Keratinocyte (primary cell): ENCODE data around the gene TCP11L1. TPM values are rescaled to one million over a fixed set of nuclear protein-coding genes. Genes with fewer than 3 reads are reported as not detected.

Experiments used
- DNase-seq: peaks from one replicate; pipeline ENCODE4 v3.0.0-alpha.2; 2011; ENCODE audit warnings: low read depth, missing footprints, low spot score
- FAIRE-seq: peaks from 2 replicates; lab custom pipeline; 2011; peaks lifted over from hg19 to GRCh38; lab: Jason Lieb, UNC
- H2AFZ ChIP-seq: 2 replicates; pipeline ENCODE4 v1.6.0; 2012; ENCODE audit warnings: low read length, control low read depth, inconsistent platforms; ENCODE audit not compliant: control insufficient read depth
- H3K27ac ChIP-seq: 2 replicates; pipeline ENCODE4 v1.5.1; 2011; ENCODE audit warnings: low read length; ENCODE audit not compliant: control insufficient read depth, insufficient read depth
- H3K27me3 ChIP-seq: 3 replicates; pipeline ENCODE4 v1.6.0; 2011; ENCODE audit warnings: low read length; ENCODE audit not compliant: control insufficient read depth, insufficient read depth; ENCODE audit errors: extremely low read depth
- H3K36me3 ChIP-seq, 2 experiments: 2 replicates in 1 of 2; 3 replicates in 1 of 2; pipeline ENCODE4 v1.5.1; 2011; ENCODE audit warnings: low read length in 2 of 2, mild to moderate bottlenecking in 1 of 2; ENCODE audit not compliant: control insufficient read depth in 2 of 2, insufficient read depth in 2 of 2; ENCODE audit errors: extremely low read depth in 1 of 2
- H3K4me1 ChIP-seq: 3 replicates; pipeline ENCODE4 v1.5.1; 2011; ENCODE audit warnings: low read length; ENCODE audit not compliant: control insufficient read depth, insufficient read depth; ENCODE audit errors: extremely low read depth
- H3K4me2 ChIP-seq: 3 replicates; pipeline ENCODE4 v1.6.0; 2011; ENCODE audit warnings: low read depth, low read length; ENCODE audit not compliant: control insufficient read depth, insufficient read depth; ENCODE audit errors: extremely low read depth
- H3K4me3 ChIP-seq, 3 experiments: fragments of 200-600 bp in 1 of 3; sonication (generic) in 1 of 3; 2 replicates in 2 of 3; 3 replicates in 1 of 3; pipeline ENCODE4 v1.5.1; 2011 to 2016; ENCODE audit warnings: low read length in 3 of 3, mild to moderate bottlenecking in 3 of 3, control low read depth in 2 of 3, inconsistent platforms in 1 of 3, low read depth in 1 of 3, mixed read lengths in 1 of 3, mixed run types in 1 of 3, moderate library complexity in 1 of 3; ENCODE audit not compliant: control insufficient read depth in 2 of 3, insufficient read depth in 2 of 3; ENCODE audit errors: extremely low read depth in 1 of 3
- H3K79me2 ChIP-seq: 2 replicates; pipeline ENCODE4 v1.6.0; 2012; ENCODE audit warnings: low read length; ENCODE audit not compliant: control insufficient read depth, insufficient read depth
- H3K9ac ChIP-seq: 3 replicates; pipeline ENCODE4 v1.6.0; 2011; ENCODE audit warnings: low read length; ENCODE audit not compliant: control insufficient read depth, insufficient read depth; ENCODE audit errors: extremely low read depth
- H3K9me1 ChIP-seq: 3 replicates; pipeline ENCODE4 v1.6.0; 2011; ENCODE audit warnings: low read length; ENCODE audit not compliant: control insufficient read depth, insufficient read depth; ENCODE audit errors: extremely low read depth
- H3K9me3 ChIP-seq: 2 replicates; pipeline ENCODE4 v1.5.1; 2012; ENCODE audit warnings: low read depth, low read length; ENCODE audit not compliant: control insufficient read depth
- H4K20me1 ChIP-seq: 3 replicates; pipeline ENCODE4 v1.6.0; 2011; ENCODE audit warnings: low read length; ENCODE audit not compliant: control insufficient read depth, insufficient read depth; ENCODE audit errors: extremely low read depth
- EZH2 ChIP-seq: IDR thresholded peaks from one replicate; pipeline ENCODE4 v1.6.1; 2012; ENCODE audit warnings: inconsistent platforms, mild to moderate bottlenecking, low read length, moderate library complexity
- dilution Hi-C: fragments of 300-500 bp; cut with MboI; formaldehyde crosslinking; loops from one replicate; pipeline ENCODE4 v1.7.0; 2020; ENCODE audit warnings: low sequenced_read_pairs; ENCODE audit not compliant: extremely low pct_ligation_motif_present
- polyA plus RNA-seq, 5 experiments: library from polyadenylated mRNA; depleted of rRNA in 3 of 5; stranded (reverse) in 3 of 5; stranded (forward) in 1 of 5; unstranded in 1 of 5; fragments of >200 nt; gene quantifications; 1 replicate in 1 of 5; 2 replicates in 3 of 5; 3 replicates in 1 of 5; pipeline versions ENCODE4 v1.2.1 to v1.2.3, GENCODE V29; 2011 to 2012; ENCODE audit warnings: missing spikeins in 2 of 5, low read depth in 1 of 5, low replicate concordance in 1 of 5
- TF ChIP-seq, protein P1 (sequence below), 3 experiments: IDR thresholded peaks in 1 of 3; conservative IDR thresholded peaks in 1 of 3; optimal IDR thresholded peaks in 1 of 3; 2 replicates in 2 of 3; 3 replicates in 1 of 3; pipeline versions ENCODE3 to v1.5.1; 2011; ENCODE audit warnings: low read length in 3 of 3, mild to moderate bottlenecking in 3 of 3, moderate library complexity in 2 of 3, control low read depth in 1 of 3, inconsistent platforms in 1 of 3; ENCODE audit not compliant: insufficient read depth in 2 of 3; ENCODE audit errors: extremely low read depth in 1 of 3

The TCP11L1 gene
- polyA plus RNA-seq, 1 donor (not counting 4 experiments of a cell fraction or from before 2014, with no cell fraction given), result 22.8 TPM

DNA sequence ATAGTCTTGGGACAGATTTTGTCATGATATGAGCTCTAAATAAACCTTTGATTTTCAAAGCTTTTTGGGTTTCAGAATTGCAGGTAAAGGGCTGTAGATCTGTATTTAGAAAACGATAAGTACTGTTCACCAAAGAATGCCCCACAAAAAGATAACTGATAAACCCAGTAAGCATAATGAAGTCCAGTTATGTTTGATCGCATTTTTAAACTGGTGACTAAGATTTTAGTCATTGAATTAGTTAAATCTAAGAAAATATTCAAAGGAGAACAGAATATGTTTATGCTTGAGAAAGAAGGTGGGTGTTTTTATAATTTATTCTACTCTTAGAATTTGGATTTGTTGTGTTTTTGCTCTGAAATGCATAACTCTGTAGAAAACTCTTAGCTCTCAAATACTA is 12.1 kb upstream of the TCP11L1 start:
- H3K9me3 ChIP-seq, result no peaks in the 10 kb centered on the region
- dilution Hi-C loops, result no loop called here
- H4K20me1 ChIP-seq, result no peaks in the 10 kb centered on the region
- H3K4me2 ChIP-seq, result no peak overlapping the region
- H3K36me3 ChIP-seq, result peaks cover 5 to 9% of the 10 kb centered on the region in 2 experiments
- no peak overlapping the region for H2AFZ ChIP-seq
- H3K4me3 ChIP-seq, result no peak overlapping the region
- no peak for TF ChIP-seq EZH2
- TF ChIP-seq, protein P1, sequence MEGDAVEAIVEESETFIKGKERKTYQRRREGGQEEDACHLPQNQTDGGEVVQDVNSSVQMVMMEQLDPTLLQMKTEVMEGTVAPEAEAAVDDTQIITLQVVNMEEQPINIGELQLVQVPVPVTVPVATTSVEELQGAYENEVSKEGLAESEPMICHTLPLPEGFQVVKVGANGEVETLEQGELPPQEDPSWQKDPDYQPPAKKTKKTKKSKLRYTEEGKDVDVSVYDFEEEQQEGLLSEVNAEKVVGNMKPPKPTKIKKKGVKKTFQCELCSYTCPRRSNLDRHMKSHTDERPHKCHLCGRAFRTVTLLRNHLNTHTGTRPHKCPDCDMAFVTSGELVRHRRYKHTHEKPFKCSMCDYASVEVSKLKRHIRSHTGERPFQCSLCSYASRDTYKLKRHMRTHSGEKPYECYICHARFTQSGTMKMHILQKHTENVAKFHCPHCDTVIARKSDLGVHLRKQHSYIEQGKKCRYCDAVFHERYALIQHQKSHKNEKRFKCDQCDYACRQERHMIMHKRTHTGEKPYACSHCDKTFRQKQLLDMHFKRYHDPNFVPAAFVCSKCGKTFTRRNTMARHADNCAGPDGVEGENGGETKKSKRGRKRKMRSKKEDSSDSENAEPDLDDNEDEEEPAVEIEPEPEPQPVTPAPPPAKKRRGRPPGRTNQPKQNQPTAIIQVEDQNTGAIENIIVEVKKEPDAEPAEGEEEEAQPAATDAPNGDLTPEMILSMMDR (optimal IDR thresholded peaks at IDR 0.05 in 1 of 3, IDR thresholded peaks at IDR 0.05 in 1 of 3, conservative IDR thresholded peaks at IDR 0.05 in 1 of 3; ENCODE audit: extremely low read depth in 1 of 3, insufficient read depth in 2 of 3, low read length in 3 of 3), result no peak
- H3K27me3 ChIP-seq, result no peaks in the 10 kb centered on the region
- peaks cover 6% of the 10 kb centered on the region for H3K4me1 ChIP-seq
- peaks cover 18% of the 10 kb centered on the region for H3K79me2 ChIP-seq
- peaks cover 2% of the 10 kb centered on the region for H3K9me1 ChIP-seq
- H3K9ac ChIP-seq, result no peak overlapping the region
- FAIRE-seq, result no peak
- H3K27ac ChIP-seq, result no peak overlapping the region
- no peak for DNase-seq

DNA sequence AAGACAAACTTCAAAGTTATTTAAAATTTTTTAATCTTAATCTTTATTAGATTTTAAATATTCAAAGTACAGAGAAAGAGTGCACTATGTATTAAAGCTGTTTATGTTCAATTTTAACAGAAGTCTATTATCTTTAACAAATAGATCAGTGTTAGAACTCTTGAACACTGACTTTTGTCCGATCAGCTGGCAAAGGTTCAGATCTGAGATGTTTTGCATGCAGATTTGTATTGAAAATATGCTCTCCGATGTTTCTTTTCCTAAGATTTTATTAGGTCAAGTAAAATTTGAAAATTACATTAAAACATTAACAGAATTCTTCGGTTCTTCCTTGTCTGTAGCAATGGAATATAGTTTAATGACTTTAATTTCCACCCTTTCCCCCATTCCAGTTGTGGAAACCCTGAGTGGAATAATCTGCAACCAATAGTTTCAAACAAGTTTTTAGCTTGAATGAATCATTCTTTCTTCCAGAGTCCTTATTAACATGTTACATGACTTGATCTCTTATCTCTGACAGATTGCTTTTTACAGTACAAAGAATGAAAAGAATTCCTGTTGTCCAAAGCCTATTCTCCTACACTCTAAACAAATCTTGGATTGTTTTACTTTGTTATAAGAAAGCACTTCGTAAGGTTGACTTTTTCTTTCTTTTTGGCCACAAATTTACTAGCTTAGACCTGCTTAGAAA is 11.4 kb upstream of the TCP11L1 start:
- dilution Hi-C loops, result no loop called here
- Histone ChIP-seq H3K9me1 (peaks cover 2% of the 10 kb centered on the region), H3K9me3 (no peaks in the 10 kb centered on the region), H3K79me2 (peaks cover 14% of the 10 kb centered on the region), H3K4me2 (no peak overlapping the region), H3K4me3 (no peak overlapping the region), H3K9ac (no peak overlapping the region), H2AFZ (no peak overlapping the region), H3K36me3 (peaks cover 5 to 9% of the 10 kb centered on the region in 2 experiments), H3K27me3 (no peaks in the 10 kb centered on the region), H4K20me1 (no peaks in the 10 kb centered on the region), H3K27ac (no peak overlapping the region), H3K4me1 (peaks cover 6% of the 10 kb centered on the region)
- no peak for FAIRE-seq
- TF ChIP-seq, protein P1 (optimal IDR thresholded peaks at IDR 0.05 in 1 of 3, IDR thresholded peaks at IDR 0.05 in 1 of 3, conservative IDR thresholded peaks at IDR 0.05 in 1 of 3; ENCODE audit: extremely low read depth in 1 of 3, insufficient read depth in 2 of 3, low read length in 3 of 3), result no peak
- no peak for TF ChIP-seq EZH2
- no peak for DNase-seq
